ENCODE data around the gene RNFT2. TPM values are rescaled to one million over a fixed set of nuclear protein-coding genes. Genes with fewer than 3 reads are reported as not detected.
A peak's percentile ranks its signal among the peaks of the same experiment; 100 is the strongest.

Gene RNFT2
- total RNA-seq, 1 donor from 2014 or later: 16.3 TPM

GRCh38 chr12:116818948-116819832, 81.1 kb downstream of the RNFT2 start:
- no peak for TF ChIP-seq CTCF (IDR thresholded peaks at IDR 0.05; ENCODE audit: insufficient read depth, low read length, poor library complexity, severe bottlenecking)
- H3K36me3 ChIP-seq (ENCODE audit: control insufficient read depth, insufficient read depth, low read length): no peaks in the 10 kb centered on the region
- peak; percentile 65 for DNase-seq (ENCODE audit: low read depth)
- peak overlapping the region; percentile 72 for H3K4me3 ChIP-seq (ENCODE audit: low read depth, low read length)
- no peaks in the 10 kb centered on the region for H3K27me3 ChIP-seq (ENCODE audit: control insufficient read depth, insufficient read depth, low read length)

GRCh38 chr12:116820064-116820656, 82.0 kb downstream of the RNFT2 start:
- TF ChIP-seq CTCF (IDR thresholded peaks at IDR 0.05; ENCODE audit: insufficient read depth, low read length, poor library complexity, severe bottlenecking): no peak
- H3K36me3 ChIP-seq (ENCODE audit: control insufficient read depth, insufficient read depth, low read length): no peaks in the 10 kb centered on the region
- no peak overlapping the region for H3K4me3 ChIP-seq (ENCODE audit: low read depth, low read length)
- no peak for DNase-seq (ENCODE audit: low read depth)
- H3K27me3 ChIP-seq (ENCODE audit: control insufficient read depth, insufficient read depth, low read length): no peaks in the 10 kb centered on the region

- no peaks in the 10 kb centered on the region for H3K27me3 ChIP-seq (ENCODE audit: control insufficient read depth, insufficient read depth, low read length)
- no peak for TF ChIP-seq CTCF (IDR thresholded peaks at IDR 0.05; ENCODE audit: insufficient read depth, low read length, poor library complexity, severe bottlenecking)
- DNase-seq (ENCODE audit: low read depth): no peak
- H3K36me3 ChIP-seq (ENCODE audit: control insufficient read depth, insufficient read depth, low read length): no peaks in the 10 kb centered on the region
- H3K4me3 ChIP-seq (ENCODE audit: low read depth, low read length): no peak overlapping the region
These were observed 83.2 kb downstream of the RNFT2 start for GRCh38 chr12:116821291-116821690.

GRCh38 chr12:116827432-116827831, 89.3 kb downstream of the RNFT2 start:
- no peak for TF ChIP-seq CTCF (IDR thresholded peaks at IDR 0.05; ENCODE audit: insufficient read depth, low read length, poor library complexity, severe bottlenecking)
- H3K4me3 ChIP-seq (ENCODE audit: low read depth, low read length): no peak overlapping the region
- H3K36me3 ChIP-seq (ENCODE audit: control insufficient read depth, insufficient read depth, low read length): no peaks in the 10 kb centered on the region

GRCh38 chr12:116832353-116832752, 94.2 kb downstream of the RNFT2 start:
- no peaks in the 10 kb centered on the region for H3K36me3 ChIP-seq (ENCODE audit: control insufficient read depth, insufficient read depth, low read length)
- H3K27me3 ChIP-seq (ENCODE audit: control insufficient read depth, insufficient read depth, low read length): no peaks in the 10 kb centered on the region
- DNase-seq (ENCODE audit: low read depth): no peak
- no peak overlapping the region for H3K4me3 ChIP-seq (ENCODE audit: low read depth, low read length)
- TF ChIP-seq CTCF (IDR thresholded peaks at IDR 0.05; ENCODE audit: insufficient read depth, low read length, poor library complexity, severe bottlenecking): no peak

More at GRCh38 chr12:116827432-116827831, 89.3 kb downstream of the RNFT2 start:
- H3K27me3 ChIP-seq (ENCODE audit: control insufficient read depth, insufficient read depth, low read length): no peaks in the 10 kb centered on the region
- no peak for DNase-seq (ENCODE audit: low read depth)

Measured in kidney epithelial cell (primary cell).